Bronchial epithelial cell (primary cell): ENCODE data around the gene ZNF710. TPM values are rescaled to one million over a fixed set of nuclear protein-coding genes. Genes with fewer than 3 reads are reported as not detected.

Experiments used
- DNase-seq: peaks from one replicate; pipeline ENCODE4 v3.0.0-alpha.2; 2010; ENCODE audit warnings: low read depth
- FAIRE-seq: peaks from 2 replicates; lab custom pipeline; 2011; peaks lifted over from hg19 to GRCh38; lab: Jason Lieb, UNC
- H3K27me3 ChIP-seq: 2 replicates; pipeline ENCODE4 v1.5.1; 2011; ENCODE audit warnings: low read length; ENCODE audit not compliant: control insufficient read depth, insufficient read depth
- H3K36me3 ChIP-seq: 2 replicates; pipeline ENCODE4 v1.5.1; 2011; ENCODE audit warnings: low read length; ENCODE audit not compliant: control insufficient read depth, insufficient read depth
- H3K4me3 ChIP-seq: 2 replicates; pipeline ENCODE4 v1.5.1; 2011; ENCODE audit warnings: mild to moderate bottlenecking, low read depth, low read length, control low read depth
- total RNA-seq: library from RNA; depleted of rRNA; stranded (reverse); fragments of >200 nt; gene quantifications from 2 replicates; pipeline ENCODE4 v1.2.1, GENCODE V29; 2014
- TF ChIP-seq, protein P1 (sequence below): IDR thresholded peaks from 2 replicates; pipeline ENCODE4 v1.5.1; 2011; ENCODE audit warnings: mild to moderate bottlenecking, moderate library complexity, low read length, control low read depth, inconsistent platforms; ENCODE audit not compliant: insufficient read depth, severe bottlenecking

ZNF710 gene
- total RNA-seq, 1 donor from 2014 or later: 7.6 TPM

- Histone ChIP-seq H3K36me3 (no peaks in the 10 kb centered on the region), H3K27me3 (no peaks in the 10 kb centered on the region), H3K4me3 (no peak overlapping the region)
- no peak for DNase-seq
- TF ChIP-seq, protein P1, sequence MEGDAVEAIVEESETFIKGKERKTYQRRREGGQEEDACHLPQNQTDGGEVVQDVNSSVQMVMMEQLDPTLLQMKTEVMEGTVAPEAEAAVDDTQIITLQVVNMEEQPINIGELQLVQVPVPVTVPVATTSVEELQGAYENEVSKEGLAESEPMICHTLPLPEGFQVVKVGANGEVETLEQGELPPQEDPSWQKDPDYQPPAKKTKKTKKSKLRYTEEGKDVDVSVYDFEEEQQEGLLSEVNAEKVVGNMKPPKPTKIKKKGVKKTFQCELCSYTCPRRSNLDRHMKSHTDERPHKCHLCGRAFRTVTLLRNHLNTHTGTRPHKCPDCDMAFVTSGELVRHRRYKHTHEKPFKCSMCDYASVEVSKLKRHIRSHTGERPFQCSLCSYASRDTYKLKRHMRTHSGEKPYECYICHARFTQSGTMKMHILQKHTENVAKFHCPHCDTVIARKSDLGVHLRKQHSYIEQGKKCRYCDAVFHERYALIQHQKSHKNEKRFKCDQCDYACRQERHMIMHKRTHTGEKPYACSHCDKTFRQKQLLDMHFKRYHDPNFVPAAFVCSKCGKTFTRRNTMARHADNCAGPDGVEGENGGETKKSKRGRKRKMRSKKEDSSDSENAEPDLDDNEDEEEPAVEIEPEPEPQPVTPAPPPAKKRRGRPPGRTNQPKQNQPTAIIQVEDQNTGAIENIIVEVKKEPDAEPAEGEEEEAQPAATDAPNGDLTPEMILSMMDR: no peak
- FAIRE-seq: no peak
Measured at GRCh38 chr15:90056529-90056928, 55.4 kb downstream of the ZNF710 start.

- TF ChIP-seq, protein P1: no peak
- no peak for DNase-seq
- no peaks in the 10 kb centered on the region for H3K27me3 ChIP-seq
- no peaks in the 10 kb centered on the region for H3K36me3 ChIP-seq
- H3K4me3 ChIP-seq: no peak overlapping the region
- FAIRE-seq: no peak
Measured at GRCh38 chr15:90058308-90058707, 57.2 kb downstream of the ZNF710 start.

DNA sequence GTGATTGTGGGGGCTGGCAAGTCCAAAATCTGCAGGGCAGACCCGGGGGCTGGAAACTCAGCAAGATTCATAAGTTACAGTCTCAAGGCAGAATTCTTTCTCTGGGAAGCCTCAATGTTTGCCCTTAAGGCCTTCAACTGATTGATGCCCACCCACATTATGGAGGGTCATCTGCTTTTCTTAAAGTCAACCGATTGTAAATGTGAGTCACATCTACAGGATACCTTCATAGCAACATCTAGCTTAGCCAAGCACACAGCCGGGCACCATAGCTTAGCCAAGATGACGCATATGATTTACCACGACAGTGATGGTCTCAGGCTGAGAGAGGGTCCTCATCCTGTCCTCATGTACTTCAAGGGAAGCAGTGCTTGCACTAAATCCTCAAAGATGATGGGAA, 57.7 kb downstream of the ZNF710 start:
- FAIRE-seq: no peak
- TF ChIP-seq, protein P1: no peak
- no peaks in the 10 kb centered on the region for H3K36me3 ChIP-seq

DNA sequence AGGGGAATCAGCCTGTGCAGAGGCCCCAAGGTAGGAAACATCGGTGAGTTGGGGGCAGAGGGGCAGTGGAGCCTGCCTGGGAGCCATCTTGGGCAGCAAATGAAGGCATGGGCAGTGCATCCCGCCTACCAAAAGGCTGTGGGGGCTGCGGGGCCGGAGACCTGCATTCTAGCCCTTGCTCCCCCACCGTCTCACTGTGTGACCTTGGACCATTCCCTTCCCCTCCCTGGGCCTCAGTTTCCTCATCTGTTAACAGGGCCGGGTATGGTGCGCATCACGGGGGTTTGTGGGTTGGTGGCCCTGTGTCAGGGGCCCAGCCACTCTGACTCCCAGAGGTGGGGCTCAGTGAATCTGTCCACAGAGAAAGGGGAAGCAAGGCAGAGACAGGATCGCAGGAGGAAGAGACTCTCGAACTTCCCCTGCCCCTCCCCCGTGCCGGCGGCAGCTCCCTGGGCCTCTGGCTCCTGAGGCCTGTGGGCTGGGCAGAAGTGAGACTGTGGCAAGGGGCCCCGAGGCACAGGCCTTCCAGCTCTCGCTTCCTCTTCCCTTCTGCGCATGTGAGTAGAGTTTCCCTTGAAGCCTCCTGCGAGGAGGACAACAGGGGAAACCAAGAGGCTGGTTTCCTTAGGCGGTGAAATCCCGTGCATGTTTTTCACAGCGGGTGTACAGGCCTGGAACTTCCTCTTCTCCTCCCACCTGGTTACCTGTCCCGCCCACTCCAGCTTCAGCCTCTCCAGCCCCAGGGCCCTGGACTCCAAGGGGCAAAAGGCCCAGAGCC, 58.3 kb downstream of the ZNF710 start:
- no peak overlapping the region for H3K4me3 ChIP-seq
- TF ChIP-seq, protein P1: no peak
- no peaks in the 10 kb centered on the region for H3K36me3 ChIP-seq
- no peaks in the 10 kb centered on the region for H3K27me3 ChIP-seq
- DNase-seq (peak; percentile 33), FAIRE-seq (no peak)

More for the DNA sequence above, 57.7 kb downstream of the ZNF710 start:
- no peak overlapping the region for H3K4me3 ChIP-seq
- no peak for DNase-seq
- no peaks in the 10 kb centered on the region for H3K27me3 ChIP-seq

DNA sequence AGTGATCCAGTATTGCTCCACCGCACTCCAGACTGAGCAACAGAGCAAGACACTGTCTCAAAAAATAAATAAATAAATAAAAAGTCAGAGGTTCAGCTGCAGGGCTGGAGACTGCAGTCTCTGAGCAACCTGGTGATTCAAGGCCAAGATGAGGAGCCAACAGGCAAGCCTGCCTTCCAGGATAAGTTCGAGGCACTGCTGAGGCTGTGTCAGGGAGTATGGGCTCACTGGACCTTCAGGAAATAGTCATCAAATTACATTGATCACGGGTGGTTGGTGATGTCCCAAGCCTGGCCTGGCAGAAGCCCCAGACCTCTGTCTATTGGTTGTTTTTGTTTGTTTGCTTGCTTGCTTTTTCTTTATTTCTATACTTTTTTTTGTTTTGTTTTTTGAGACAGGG, 59.7 kb downstream of the ZNF710 start:
- Histone ChIP-seq H3K4me3 (no peak overlapping the region), H3K27me3 (no peaks in the 10 kb centered on the region), H3K36me3 (no peaks in the 10 kb centered on the region)
- TF ChIP-seq, protein P1: no peak
- FAIRE-seq: no peak
- peak; percentile 27 for DNase-seq
